Measurements from ENCODE around the gene KDM1A.

- TF ChIP-seq POLR2A (IDR thresholded peaks at IDR 0.05; ENCODE audit: low read depth, low read length) (no peak), SPI1 (IDR thresholded peaks at IDR 0.05; ENCODE audit: low read depth, low read length) (no peak), POLR2AphosphoS5 (IDR thresholded peaks at IDR 0.05; ENCODE audit: low read depth, low read length) (no peak), TAF1 (IDR thresholded peaks at IDR 0.05; ENCODE audit: low read depth, low read length) (no peak)
Observed at GRCh38 chr1:22995774-22996173, 23.5 kb upstream of the KDM1A start.

Data from GM12891 (cell line).